NCI-H1436 treated with DMSO at 0.1 percent for 48 hours (cell line): ENCODE measurements around the gene SLC15A5.

Source experiments
- DNase-seq: peaks from one replicate; lab custom pipeline; 2025; lab: John Stamatoyannopoulos, UW

SLC15A5 gene

GRCh38 chr12:16174282-16174681 is 103.2 kb downstream of the SLC15A5 start:
- no peak for DNase-seq

GRCh38 chr12:16171348-16171747 is 106.1 kb downstream of the SLC15A5 start:
- DNase-seq: no peak

GRCh38 chr12:16168078-16168477 is 109.4 kb downstream of the SLC15A5 start:
- no peak for DNase-seq

- no peak for DNase-seq
Measured at GRCh38 chr12:16166563-16167470, 110.7 kb downstream of the SLC15A5 start.

GRCh38 chr12:16165506-16165905 is 112.0 kb downstream of the SLC15A5 start:
- DNase-seq: peak; percentile 43

GRCh38 chr12:16163901-16164300 is 113.6 kb downstream of the SLC15A5 start:
- DNase-seq: no peak

- no peak for DNase-seq
Measured at GRCh38 chr12:16163146-16163545, 114.3 kb downstream of the SLC15A5 start.

GRCh38 chr12:16159571-16159970 is 117.9 kb downstream of the SLC15A5 start:
- no peak for DNase-seq

- no peak for DNase-seq
Measured at GRCh38 chr12:16158050-16158449, 119.4 kb downstream of the SLC15A5 start.

- DNase-seq: no peak
Measured at GRCh38 chr12:16155938-16156337, 121.5 kb downstream of the SLC15A5 start.

GRCh38 chr12:16154990-16155389 is 122.5 kb downstream of the SLC15A5 start:
- DNase-seq: no peak

- DNase-seq: no peak
Measured at GRCh38 chr12:16152885-16153673, 124.4 kb downstream of the SLC15A5 start.

- DNase-seq: no peak
Measured at GRCh38 chr12:16150276-16150675, 127.2 kb downstream of the SLC15A5 start.

GRCh38 chr12:16148938-16149337 is 128.5 kb downstream of the SLC15A5 start:
- no peak for DNase-seq
